Epithelial cell of prostate (primary cell): ENCODE data around the gene SYNDIG1L.
"Not testable (repeated sequence)": the region's sequence is repeated elsewhere in the genome, so short reads cannot be mapped to it uniquely, and the experiment has no call there.

Experiments
- DNase-seq: peaks from one replicate; pipeline ENCODE4 v3.0.0-alpha.2; 2011; ENCODE audit warnings: low read depth, low spot score
- H3K27ac ChIP-seq: fragments of 450-650 bp; 2 replicates; pipeline ENCODE4 v1.5.1; 2017; ENCODE audit warnings: mild to moderate bottlenecking

SYNDIG1L gene

GRCh38 chr14:74405663-74406062 lies 20.3 kb downstream of the SYNDIG1L start:
- no peak overlapping the region for H3K27ac ChIP-seq
- DNase-seq, result no peak

DNA sequence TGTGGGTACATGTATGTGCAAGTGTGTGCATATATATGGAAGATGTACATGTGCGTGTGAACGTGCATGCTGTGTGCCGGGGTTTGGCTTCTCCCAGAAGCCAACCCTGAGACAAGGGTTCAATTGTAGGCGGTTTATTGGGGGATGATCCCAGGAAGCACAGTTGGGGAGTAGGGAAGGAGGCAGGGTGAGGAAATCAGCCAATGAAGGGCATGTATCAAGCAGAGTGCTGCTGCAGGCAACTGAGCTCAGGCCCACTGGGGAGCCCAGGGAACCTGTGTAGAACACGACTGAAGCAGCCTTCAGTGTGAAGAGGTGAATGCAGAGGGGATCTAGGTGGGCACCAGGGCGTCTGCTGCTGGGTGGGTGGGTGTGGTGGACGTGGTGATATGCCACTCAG lies 21.6 kb downstream of the SYNDIG1L start:
- no peak for DNase-seq
- no peak overlapping the region for H3K27ac ChIP-seq

DNA sequence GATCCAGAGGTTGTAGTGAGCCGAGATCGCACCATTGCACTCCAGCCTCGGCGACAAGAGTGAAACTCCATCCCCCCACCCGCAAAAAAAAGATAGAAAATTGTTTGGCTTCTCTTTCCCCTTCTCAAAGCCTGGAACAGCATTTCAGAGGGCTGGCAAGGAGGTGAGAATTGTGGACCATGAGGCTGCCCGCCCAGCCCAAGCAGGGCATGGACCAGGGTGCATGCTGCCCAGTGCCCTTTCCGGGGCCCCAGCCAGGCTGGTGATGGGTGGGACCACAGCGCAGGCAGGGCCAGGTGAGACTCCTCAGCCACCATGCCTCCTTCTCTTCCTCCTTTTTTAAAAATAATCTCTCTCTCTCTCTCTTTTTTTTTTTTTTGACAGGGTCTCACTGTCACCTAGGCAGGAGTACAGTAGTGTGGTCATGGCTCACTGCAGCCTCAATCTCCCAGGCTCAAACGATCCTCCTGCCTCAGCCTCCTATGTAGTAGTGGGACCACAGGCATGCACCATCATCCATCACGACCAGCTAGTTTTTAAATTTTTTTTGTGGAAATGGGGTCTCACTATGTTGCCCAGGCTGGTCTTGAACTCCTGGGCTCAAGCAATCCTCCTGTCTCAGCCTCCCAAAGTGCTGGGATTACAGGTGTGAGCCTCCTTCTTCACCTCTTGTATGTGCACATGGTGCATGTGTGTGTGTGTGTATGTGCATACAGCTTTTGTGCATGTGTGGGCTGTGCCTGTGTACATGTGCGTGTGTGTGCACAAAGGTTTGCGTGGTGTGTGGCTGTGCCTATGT lies 22.2 kb downstream of the SYNDIG1L start:
- DNase-seq, result no peak

GRCh38 chr14:74402401-74403251 lies 23.4 kb downstream of the SYNDIG1L start:
- H3K27ac ChIP-seq, result no peak overlapping the region
- no peak for DNase-seq

More for the DNA sequence above, 22.2 kb downstream of the SYNDIG1L start:
- H3K27ac ChIP-seq, result no peak overlapping the region

DNA sequence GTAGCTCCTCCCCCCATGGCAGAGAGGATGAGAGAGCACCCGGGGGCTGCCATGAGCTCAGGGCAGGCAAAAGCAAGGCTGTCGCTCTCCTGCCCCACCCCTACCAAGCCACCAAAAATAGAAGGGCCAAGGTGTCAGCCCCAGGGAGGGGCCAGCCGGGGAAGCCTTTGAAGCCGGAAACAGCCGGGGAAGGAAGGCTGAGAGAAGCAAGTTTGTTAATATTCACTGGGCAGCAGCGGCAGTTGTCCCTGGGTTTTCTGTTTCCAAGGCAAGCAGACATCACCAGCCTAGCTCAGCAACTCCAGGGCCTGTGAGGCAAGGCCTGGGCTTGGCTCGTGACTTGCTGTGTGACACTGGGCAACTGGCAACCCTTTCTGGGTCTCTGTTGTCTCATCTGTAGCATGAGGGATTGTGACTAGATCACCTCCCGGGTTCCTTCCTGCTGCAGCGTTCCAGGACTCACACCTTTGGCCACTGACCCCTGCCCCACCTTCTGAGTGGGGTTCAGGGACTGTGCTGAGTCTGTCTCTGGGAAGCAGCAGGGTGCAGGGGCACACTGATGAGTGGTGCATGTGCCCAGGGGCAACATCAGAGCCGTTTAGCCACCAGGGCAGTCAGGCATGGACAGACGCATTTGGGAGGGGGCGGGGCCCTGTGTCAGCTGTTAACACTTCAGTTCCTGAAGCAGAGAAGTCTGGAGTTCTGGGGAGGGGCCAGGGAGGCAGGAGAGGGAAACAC lies 24.3 kb downstream of the SYNDIG1L start:
- DNase-seq, result no peak
- H3K27ac ChIP-seq, result no peak overlapping the region

DNA sequence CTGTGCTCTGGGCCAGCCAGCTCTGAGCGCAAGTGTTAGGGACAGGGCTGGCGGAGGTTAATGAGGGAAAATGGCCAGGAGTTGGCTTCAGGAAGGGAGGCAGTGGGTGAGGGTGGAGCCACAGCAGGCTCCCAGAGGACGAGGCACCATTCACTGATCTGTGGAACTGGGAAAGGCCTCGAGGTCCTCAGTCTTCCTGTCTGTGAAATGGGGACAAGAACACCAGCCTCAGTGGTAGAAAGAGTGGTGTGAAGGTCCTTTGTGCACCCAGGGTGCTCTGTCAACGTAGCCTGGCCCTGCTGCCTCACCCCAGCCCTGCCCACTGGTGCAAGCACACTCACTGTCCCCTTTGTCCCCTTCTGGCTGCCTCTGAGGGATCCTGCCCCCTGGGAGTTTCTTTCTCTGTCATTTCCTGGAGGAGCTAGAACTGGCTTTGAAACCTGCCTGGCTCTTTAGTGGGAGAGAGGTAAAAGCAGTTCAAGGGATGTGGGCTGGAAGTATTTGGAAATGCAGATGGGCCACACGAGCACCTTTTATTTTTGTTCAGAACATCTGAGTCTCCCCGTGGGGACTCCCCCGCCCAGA lies 25.0 kb downstream of the SYNDIG1L start:
- no peak overlapping the region for H3K27ac ChIP-seq
- DNase-seq, result no peak

DNA sequence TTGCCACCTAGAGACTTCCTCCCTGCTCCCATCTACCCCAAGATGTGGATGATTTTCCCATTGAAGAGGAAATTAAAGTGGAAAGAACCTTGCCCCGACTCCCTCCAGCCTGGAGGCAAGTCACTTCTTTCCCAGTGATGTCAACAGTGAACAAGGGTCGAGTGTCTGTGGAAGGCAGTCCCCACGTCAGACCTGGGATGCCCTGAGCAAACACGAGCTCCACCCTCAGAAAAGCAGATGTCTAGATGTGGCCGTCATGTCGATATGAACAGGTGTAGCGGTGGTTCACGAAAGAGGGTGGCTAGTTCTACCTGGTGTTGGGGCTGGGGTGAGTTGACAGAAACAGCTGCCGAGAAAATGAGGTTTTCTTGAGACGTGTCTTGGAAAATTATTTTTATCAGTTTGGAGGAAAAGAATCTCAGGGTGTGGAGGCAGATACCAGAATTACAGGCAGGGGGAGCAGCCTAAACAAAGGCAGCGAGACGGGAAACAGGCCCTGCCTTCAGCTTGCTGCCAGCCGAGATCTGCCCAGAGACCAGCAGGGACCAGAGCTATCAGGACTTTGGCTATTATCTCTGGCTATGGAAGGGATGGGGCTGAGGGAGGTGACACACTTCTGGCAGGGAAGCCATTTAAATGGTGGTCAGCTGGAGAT lies 25.9 kb downstream of the SYNDIG1L start:
- no peak overlapping the region for H3K27ac ChIP-seq
- no peak for DNase-seq

- DNase-seq, result no peak
These were observed 30.9 kb downstream of the SYNDIG1L start for GRCh38 chr14:74395094-74395493.

GRCh38 chr14:74394549-74394948 lies 31.5 kb downstream of the SYNDIG1L start:
- no peak overlapping the region for H3K27ac ChIP-seq
- no peak for DNase-seq

More at GRCh38 chr14:74395094-74395493, 30.9 kb downstream of the SYNDIG1L start:
- H3K27ac ChIP-seq, result no peak overlapping the region

DNA sequence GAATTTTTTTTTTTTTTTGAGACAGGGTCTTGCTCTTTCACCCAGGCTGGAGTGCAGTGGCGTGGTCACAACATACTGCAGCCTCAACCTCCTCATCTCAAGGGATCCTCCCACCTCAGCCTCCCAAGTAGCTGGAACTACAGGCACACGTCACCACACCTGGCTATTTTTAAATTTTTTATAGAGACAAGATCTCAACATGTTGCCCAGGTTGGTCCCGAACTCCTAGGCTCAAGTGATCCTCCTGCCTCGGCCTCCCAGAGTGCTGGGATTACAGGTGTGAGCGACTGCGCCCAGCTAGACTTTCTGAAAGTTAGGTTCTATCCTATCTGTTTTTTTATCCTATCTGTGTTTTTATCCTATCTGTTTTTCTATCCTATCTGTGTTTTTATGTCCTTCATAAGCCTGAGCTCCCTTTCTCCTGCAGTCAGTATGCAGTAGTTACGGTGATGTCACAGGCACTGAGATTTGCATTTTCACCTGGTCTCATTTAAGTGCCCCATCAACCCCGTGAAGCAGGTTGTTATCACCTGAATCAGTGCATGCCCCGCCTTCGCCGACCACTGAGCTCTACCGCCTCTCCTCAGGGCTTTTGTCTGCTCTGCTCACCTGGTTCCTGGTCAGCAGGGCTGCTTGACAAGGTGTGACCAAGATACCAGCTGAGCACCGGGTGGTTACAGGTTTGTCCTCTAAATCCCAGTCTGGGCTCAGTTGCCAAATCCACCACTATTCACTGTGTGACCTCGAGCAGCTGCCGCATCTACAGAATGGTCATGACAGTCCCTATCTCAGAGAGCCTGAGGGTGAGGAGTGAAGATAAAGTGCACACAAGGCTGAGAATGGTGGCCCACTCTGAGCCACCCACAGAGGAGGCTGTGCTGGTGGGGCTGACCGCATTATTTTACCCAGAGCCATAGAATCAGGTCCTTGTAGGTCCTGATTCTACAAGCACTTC lies 33.1 kb downstream of the SYNDIG1L start:
- no peak for DNase-seq
- no peak overlapping the region for H3K27ac ChIP-seq

GRCh38 chr14:74391479-74391878 lies 34.5 kb downstream of the SYNDIG1L start:
- DNase-seq, result no peak
- H3K27ac ChIP-seq, result no peak overlapping the region

GRCh38 chr14:74390505-74390904 lies 35.5 kb downstream of the SYNDIG1L start:
- not testable (repeated sequence) for DNase-seq, H3K27ac ChIP-seq

DNA sequence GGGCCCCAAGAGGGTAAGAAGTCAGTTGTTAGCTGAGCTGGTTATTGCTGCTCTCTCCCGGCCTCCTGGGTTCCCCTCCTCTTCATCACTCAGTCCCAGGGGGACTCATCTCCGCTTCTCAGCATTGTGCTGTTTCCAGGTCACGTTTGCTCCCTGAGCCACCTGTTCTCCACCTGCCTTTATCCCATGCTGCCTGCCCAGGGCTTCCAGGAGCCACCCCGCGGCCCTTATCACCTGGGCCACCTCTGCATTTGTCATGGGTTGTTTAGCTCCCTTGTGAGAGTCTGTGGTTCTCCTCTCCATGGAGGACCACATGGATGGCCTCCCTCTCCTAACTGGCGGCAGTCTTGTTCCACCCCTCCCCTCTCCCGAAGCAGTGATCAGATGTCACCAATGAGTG lies 36.0 kb downstream of the SYNDIG1L start:
- DNase-seq, result no peak
- H3K27ac ChIP-seq, result no peak overlapping the region

DNA sequence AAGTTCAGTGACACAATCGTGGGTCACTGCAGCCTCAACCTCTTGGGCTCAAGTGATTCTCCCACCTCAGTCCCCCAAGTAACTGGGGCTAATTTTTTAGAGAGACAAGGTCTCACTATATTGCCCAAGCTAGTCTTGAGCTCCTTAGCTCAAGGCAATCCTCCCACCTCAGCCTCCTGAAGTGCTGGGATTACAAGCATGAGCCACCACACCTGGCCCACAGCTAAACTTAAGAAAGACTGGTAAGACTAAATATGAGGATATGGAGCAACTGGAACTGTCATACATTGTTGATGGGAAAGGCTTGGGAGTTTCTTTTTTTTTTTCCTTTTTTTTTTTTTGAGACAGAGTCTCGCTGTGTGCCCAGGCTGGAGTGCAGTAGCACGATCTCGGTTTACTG lies 43.8 kb downstream of the SYNDIG1L start:
- DNase-seq, result no peak
- H3K27ac ChIP-seq, result no peak overlapping the region

DNA sequence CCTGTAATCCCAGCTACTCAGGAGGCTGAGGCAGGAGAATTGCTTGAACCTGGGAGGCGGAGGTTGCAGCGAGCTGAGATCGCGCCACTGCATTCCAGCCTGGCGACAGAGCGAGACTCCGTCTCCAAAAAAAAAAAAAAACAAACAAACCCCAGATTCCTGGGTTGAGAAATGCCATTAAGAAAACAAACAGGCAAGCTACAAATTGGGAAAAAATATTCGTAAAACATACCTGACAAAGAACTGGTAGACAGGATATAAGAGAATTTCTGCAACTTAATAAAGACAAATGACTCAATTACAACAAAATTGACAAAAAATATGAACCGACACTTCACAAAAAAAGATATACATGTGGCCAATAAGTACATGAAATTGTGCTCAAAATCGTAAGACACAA lies 44.4 kb downstream of the SYNDIG1L start:
- DNase-seq, result not testable (repeated sequence)

DNA sequence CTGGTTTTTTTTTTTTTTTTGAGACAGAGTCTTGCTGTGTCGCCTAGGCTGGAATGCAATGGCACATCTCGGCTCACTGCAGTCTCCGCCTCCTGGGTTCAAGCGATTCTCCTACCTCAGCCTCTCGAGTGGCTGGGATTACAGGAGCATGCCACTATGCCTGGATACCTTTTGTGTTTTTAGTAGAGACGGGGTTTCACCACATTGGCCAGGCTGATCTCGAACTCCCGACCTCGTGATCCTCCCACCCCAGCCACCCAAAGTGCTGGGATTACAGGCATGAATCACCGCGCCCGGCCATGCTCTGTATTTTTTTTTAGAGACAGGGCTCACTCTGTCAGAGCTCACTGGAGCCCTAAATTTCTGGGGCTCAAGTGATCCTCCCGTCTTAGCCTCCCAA lies 45.2 kb downstream of the SYNDIG1L start:
- H3K27ac ChIP-seq, result no peak overlapping the region
- DNase-seq, result no peak

More for the DNA sequence above, 44.4 kb downstream of the SYNDIG1L start:
- H3K27ac ChIP-seq, result not testable (repeated sequence)

- H3K27ac ChIP-seq, result no peak overlapping the region
- DNase-seq, result no peak
These were observed 45.8 kb downstream of the SYNDIG1L start for GRCh38 chr14:74380172-74380571.

DNA sequence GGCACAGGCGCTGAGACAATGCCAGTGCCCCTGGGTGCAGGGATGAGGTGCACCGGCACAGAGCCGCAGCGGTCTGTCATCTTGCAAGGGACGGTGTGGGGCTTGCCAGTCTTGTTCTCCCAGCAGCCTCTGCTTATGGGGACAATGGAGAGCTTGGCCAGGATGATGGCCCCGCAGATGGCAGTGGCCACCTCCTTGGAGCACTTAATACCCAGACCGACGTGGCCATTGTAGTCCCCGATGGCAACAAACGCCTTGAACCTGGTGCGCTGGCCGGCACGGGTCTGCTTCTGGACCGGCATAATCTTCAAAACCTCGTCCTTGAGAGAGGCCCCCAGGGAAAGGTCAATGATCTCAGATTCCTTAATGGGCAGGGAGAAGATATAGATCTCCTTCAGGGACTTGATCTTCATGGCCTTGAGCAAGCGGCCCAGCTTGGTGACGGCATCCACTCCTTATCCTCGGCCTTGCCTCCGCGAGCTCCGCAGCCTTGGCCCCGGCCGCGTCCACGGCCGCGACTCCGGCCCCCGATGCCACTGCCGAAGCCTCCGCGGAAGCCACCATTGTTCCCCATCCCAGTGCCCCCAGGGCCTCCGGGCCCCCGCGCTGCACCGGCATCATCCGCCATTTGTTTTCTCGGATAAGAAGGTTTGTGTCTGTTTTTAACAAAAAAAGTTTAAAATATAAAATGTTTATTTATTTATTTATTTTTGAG lies 47.9 kb downstream of the SYNDIG1L start:
- no peak for DNase-seq
- no peak overlapping the region for H3K27ac ChIP-seq
